Endothelial cell of umbilical vein (primary cell): ENCODE measurements around the gene SH3PXD2B. TPM values are rescaled to one million over a fixed set of nuclear protein-coding genes. Genes with fewer than 3 reads are reported as not detected.

Experiments
- BruUV-seq: library from RNA; stranded (reverse); fragments of 400-500 nt; replicated peaks from 2 replicates; lab custom pipeline; 2021; lab: Mats Ljungman, UMichigan
- CTCF ChIA-PET: fragments of 300-600, 350-600 bp; sonication (Branson Sonifier 250); formaldehyde crosslinking; loops from one replicate; lab custom pipeline; 2021; ENCODE audit warnings: antibody characterized with exemption, inconsistent platforms; lab: Charles Lee
- POLR2A ChIA-PET: fragments of 300-600, 350-600 bp; sonication (Branson Sonifier 250); formaldehyde crosslinking; loops from one replicate; lab custom pipeline; 2021; ENCODE audit warnings: antibody characterized with exemption, inconsistent platforms; lab: Charles Lee
- DNase-seq: peaks from one replicate; pipeline ENCODE4 v3.0.0-alpha.2; 2011; ENCODE audit warnings: low read depth, low spot score
- FAIRE-seq: peaks from 2 replicates; lab custom pipeline; 2011; peaks lifted over from hg19 to GRCh38; lab: Jason Lieb, UNC
- H2AFZ ChIP-seq: 2 replicates; pipeline ENCODE4 v1.6.0; 2012; ENCODE audit warnings: low read depth, low read length, control low read depth, inconsistent platforms
- H3K27ac ChIP-seq: 2 replicates; pipeline ENCODE4 v1.5.1; 2011; ENCODE audit warnings: low read depth, mild to moderate bottlenecking, control low read depth, low read length, moderate library complexity; ENCODE audit not compliant: insufficient read depth
- H3K27me3 ChIP-seq, 2 experiments: 2 replicates each; pipeline versions ENCODE4 v1.6.0 to v1.6.1; 2011; ENCODE audit warnings: low read length in 2 of 2, mixed read lengths in 1 of 2; ENCODE audit not compliant: control insufficient read depth in 2 of 2, insufficient read depth in 2 of 2
- H3K36me3 ChIP-seq, 2 experiments: 2 replicates in 1 of 2; 3 replicates in 1 of 2; pipeline ENCODE4 v1.5.1; 2011; ENCODE audit warnings: low read length in 2 of 2, mild to moderate bottlenecking in 1 of 2, moderate library complexity in 1 of 2; ENCODE audit not compliant: control insufficient read depth in 2 of 2, insufficient read depth in 2 of 2; ENCODE audit errors: extremely low read depth in 1 of 2
- H3K4me1 ChIP-seq: 3 replicates; pipeline ENCODE4 v1.5.1; 2011; ENCODE audit warnings: mild to moderate bottlenecking, low read length; ENCODE audit not compliant: control insufficient read depth, insufficient read depth; ENCODE audit errors: extremely low read depth
- H3K4me2 ChIP-seq: 2 replicates; pipeline ENCODE4 v1.6.1; 2011; ENCODE audit warnings: low read length, control low read depth, mixed read lengths; ENCODE audit not compliant: insufficient read depth
- H3K4me3 ChIP-seq, 3 experiments: fragments of 200-600 bp in 1 of 3; sonication (generic), shearing (Covaris generic) in 1 of 3; replicated peaks in 1 of 3; 2 replicates each; pipeline ENCODE4 v1.5.1; 2011 to 2016; ENCODE audit warnings: control low read depth in 3 of 3, low read length in 3 of 3, mild to moderate bottlenecking in 2 of 3, inconsistent platforms in 1 of 3, low read depth in 1 of 3, moderate library complexity in 1 of 3; ENCODE audit not compliant: insufficient read depth in 1 of 3
- H3K79me2 ChIP-seq: 2 replicates; pipeline ENCODE4 v1.6.0; 2012; ENCODE audit warnings: low read length, inconsistent platforms; ENCODE audit not compliant: control insufficient read depth, insufficient read depth
- H3K9ac ChIP-seq: replicated peaks from 2 replicates; pipeline ENCODE3; 2011; ENCODE audit warnings: low read length, control low read depth; ENCODE audit not compliant: insufficient read depth; ENCODE audit errors: extremely low read depth
- H3K9me1 ChIP-seq: replicated peaks from 3 replicates; pipeline ENCODE4 v1.6.0; 2011; ENCODE audit warnings: mild to moderate bottlenecking, low read length; ENCODE audit not compliant: control insufficient read depth, insufficient read depth; ENCODE audit errors: extremely low read depth
- H3K9me3 ChIP-seq: replicated peaks from 2 replicates; pipeline ENCODE4 v1.5.1; 2012; ENCODE audit warnings: low read length, inconsistent platforms; ENCODE audit not compliant: control insufficient read depth, insufficient read depth
- H4K20me1 ChIP-seq: replicated peaks from 2 replicates; pipeline ENCODE3; 2011; ENCODE audit warnings: mild to moderate bottlenecking, low read length; ENCODE audit not compliant: control insufficient read depth, insufficient read depth; ENCODE audit errors: extremely low read depth
- CTCF ChIP-seq, 2 donors: IDR thresholded peaks; 1 replicate in 1 of 2; 2 replicates in 1 of 2; pipeline ENCODE4 v1.5.1; 2011; ENCODE audit warnings: low read length in 2 of 2, mild to moderate bottlenecking in 2 of 2, moderate library complexity in 2 of 2, control low read depth in 1 of 2, inconsistent platforms in 1 of 2, low read depth in 1 of 2; ENCODE audit not compliant: insufficient read depth in 1 of 2; ENCODE audit errors: extremely low read depth in 1 of 2
- EZH2 ChIP-seq: IDR thresholded peaks from 2 replicates; pipeline ENCODE4 v1.6.1; 2012; ENCODE audit warnings: borderline replicate concordance, low read depth, mild to moderate bottlenecking, moderate library complexity, low read length, inconsistent platforms; ENCODE audit not compliant: severe bottlenecking
- FOS ChIP-seq: IDR thresholded peaks from 2 replicates; pipeline ENCODE4 v1.6.1; 2011; ENCODE audit warnings: mild to moderate bottlenecking, low read length, moderate library complexity, borderline replicate concordance; ENCODE audit not compliant: insufficient read depth
- GATA2 ChIP-seq: IDR thresholded peaks from 2 replicates; pipeline ENCODE4 v1.7.0; 2011; ENCODE audit warnings: low read depth, mild to moderate bottlenecking, moderate library complexity, mixed read lengths, low read length; ENCODE audit not compliant: insufficient read length, insufficient read depth
- JUN ChIP-seq: IDR thresholded peaks from 2 replicates; pipeline ENCODE4 v1.6.1; 2011; ENCODE audit warnings: borderline replicate concordance, low read depth; ENCODE audit not compliant: insufficient read length, insufficient read depth
- MYC ChIP-seq: IDR thresholded peaks from one replicate; pipeline ENCODE4 v1.6.1; 2011; ENCODE audit warnings: mild to moderate bottlenecking, low read depth, low read length
- POLR2A ChIP-seq: IDR thresholded peaks from 2 replicates; pipeline ENCODE4 v1.6.1; 2012; ENCODE audit warnings: low read depth, mild to moderate bottlenecking, control low read depth, low read length
- POLR2AphosphoS5 ChIP-seq: IDR thresholded peaks from 2 replicates; pipeline ENCODE4 v1.6.1; 2012; ENCODE audit warnings: low read depth, mild to moderate bottlenecking, control low read depth, low read length, moderate library complexity; ENCODE audit not compliant: insufficient read depth
- dilution Hi-C: fragments of 300-500 bp; cut with MboI; formaldehyde crosslinking; loops from one replicate; pipeline ENCODE4 v1.15.0; 2019; ENCODE audit warnings: low sequenced_read_pairs; ENCODE audit not compliant: extremely low pct_ligation_motif_present
- intact Hi-C: fragments of 100-400 bp; cut with micrococcal nuclease; formaldehyde crosslinking; loops from one replicate; pipeline ENCODE4 v1.10.0; 2022
- polyA plus RNA-seq, 4 experiments: library from polyadenylated mRNA; depleted of rRNA in 3 of 4; stranded (reverse) in 3 of 4; unstranded in 1 of 4; fragments of >200 nt; gene quantifications; 2 replicates each; pipeline versions ENCODE4 v1.2.1 to v1.2.3, GENCODE V29; 2011 to 2012; ENCODE audit warnings: missing spikeins in 1 of 4
- total RNA-seq: library from RNA; stranded (reverse); gene quantifications from 2 replicates; pipeline ENCODE4 v1.2.3, GENCODE V29; 2021
- TF ChIP-seq, protein P1 (sequence below): IDR thresholded peaks from 2 replicates; pipeline ENCODE4 v1.6.1; 2011; ENCODE audit not compliant: insufficient read depth, insufficient read length

SH3PXD2B gene
- total and polyA plus RNA-seq, 2 donors (not counting 3 experiments of a cell fraction or from before 2014, with no cell fraction given): 23.5 to 66.3 TPM

GRCh38 chr5:172374783-172375182 lies 79.5 kb downstream of the SH3PXD2B start:
- Histone ChIP-seq H3K4me1 (no peaks in the 10 kb centered on the region), H3K27ac (no peak overlapping the region), H4K20me1 (no peaks in the 10 kb centered on the region), H3K79me2 (no peaks in the 10 kb centered on the region), H3K4me2 (no peak overlapping the region), H3K9me1 (no peaks in the 10 kb centered on the region), H3K36me3 (peaks cover 5 to 16% of the 10 kb centered on the region in 2 experiments), H3K4me3 (no peak overlapping the region), H3K27me3 (no peaks in the 10 kb centered on the region), H2AFZ (no peak overlapping the region), H3K9ac (no peak overlapping the region), H3K9me3 (no peaks in the 10 kb centered on the region)
- dilution Hi-C loops: no loop called here
- FAIRE-seq: no peak
- TF ChIP-seq POLR2AphosphoS5: no peak
- no peak for TF ChIP-seq POLR2A
- TF ChIP-seq FOS: no peak
- no peak for TF ChIP-seq JUN
- TF ChIP-seq GATA2: no peak
- no peak for TF ChIP-seq EZH2
- no peak for TF ChIP-seq CTCF (IDR thresholded peaks at IDR 0.05; ENCODE audit: extremely low read depth in 1 of 2, insufficient read depth in 1 of 2, low read depth in 1 of 2, low read length in 2 of 2)
- TF ChIP-seq, protein P1, sequence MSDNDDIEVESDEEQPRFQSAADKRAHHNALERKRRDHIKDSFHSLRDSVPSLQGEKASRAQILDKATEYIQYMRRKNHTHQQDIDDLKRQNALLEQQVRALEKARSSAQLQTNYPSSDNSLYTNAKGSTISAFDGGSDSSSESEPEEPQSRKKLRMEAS: no peak
- no peak for TF ChIP-seq MYC
- intact Hi-C loops: no loop called here
- BruUV-seq: no TSS peak
- ChIA-PET POLR2A (no interaction called here), CTCF (no interaction called here)
- DNase-seq: no peak
